GM12892 (cell line): Measurements from ENCODE around the gene DPYSL4.

Source experiments
- POLR2AphosphoS5 ChIP-seq: IDR thresholded peaks from 2 replicates; pipeline ENCODE4 v1.6.1; 2011; ENCODE audit warnings: low read depth, low read length, control low read depth
- TAF1 ChIP-seq: IDR thresholded peaks from 2 replicates; pipeline ENCODE4 v1.6.1; 2011; ENCODE audit warnings: low read depth, mild to moderate bottlenecking, control low read depth, low read length, borderline replicate concordance

GRCh38 chr10:132166216-132166950 is 20.4 kb upstream of the DPYSL4 start:
- TF ChIP-seq POLR2AphosphoS5 (no peak), TAF1 (no peak)
